Natural killer cell (primary cell): ENCODE data around the gene TRIM66. TPM values are rescaled to one million over a fixed set of nuclear protein-coding genes. Genes with fewer than 3 reads are reported as not detected.

ENCODE experiments used
- ATAC-seq, 3 donors: fragments of 150-1000 bp in 2 of 3; fragments of 200-7000 bp in 1 of 3; cut with Tn5 transposase; 1 replicate in 1 of 3; 2 replicates in 2 of 3; pipeline ENCODE4 v1.10.0; 2021; ENCODE audit warnings: mild to moderate bottlenecking in 2 of 3, moderate library complexity in 2 of 3
- DNase-seq, 2 donors: peaks; one replicate each; pipeline versions ENCODE4 v3.0.0 to v3.0.0-alpha.2; 2013 to 2021; ENCODE audit warnings: mixed read lengths in 1 of 2
- H3K27ac ChIP-seq: one replicate; pipeline ENCODE4 v1.5.1; 2013; ENCODE audit warnings: mild to moderate bottlenecking, low read length
- H3K27me3 ChIP-seq: one replicate; pipeline ENCODE4 v1.6.1; 2013; ENCODE audit warnings: low read length; ENCODE audit not compliant: control insufficient read depth, insufficient read depth
- H3K36me3 ChIP-seq: one replicate; pipeline ENCODE4 v1.6.1; 2013; ENCODE audit warnings: low read length; ENCODE audit not compliant: control insufficient read depth, insufficient read depth
- H3K4me1 ChIP-seq: one replicate; pipeline ENCODE4 v1.6.1; 2013; ENCODE audit warnings: low read length; ENCODE audit not compliant: control insufficient read depth, insufficient read depth
- H3K4me3 ChIP-seq: one replicate; pipeline ENCODE4 v1.5.1; 2013; ENCODE audit warnings: low read length
- H3K9me3 ChIP-seq: one replicate; pipeline ENCODE4 v1.6.1; 2013; ENCODE audit warnings: low read length; ENCODE audit not compliant: control insufficient read depth, insufficient read depth
- H3K27ac Mint-ChIP-seq, 2 donors: one replicate each; pipeline ENCODE4 v1.8.0; 2022; ENCODE audit warnings: mild to moderate bottlenecking in 2 of 2, mixed read lengths in 2 of 2, moderate library complexity in 1 of 2
- H3K27me3 Mint-ChIP-seq, 2 donors: one replicate each; pipeline ENCODE4 v1.8.0; 2022; ENCODE audit warnings: low read depth in 2 of 2, mixed read lengths in 2 of 2
- H3K36me3 Mint-ChIP-seq: one replicate; pipeline ENCODE4 v1.8.0; 2022; ENCODE audit warnings: mixed read lengths
- H3K4me1 Mint-ChIP-seq, 2 donors: one replicate each; pipeline ENCODE4 v1.8.0; 2022; ENCODE audit warnings: mixed read lengths in 2 of 2
- H3K4me3 Mint-ChIP-seq: one replicate; pipeline ENCODE4 v1.8.0; 2022; ENCODE audit warnings: mild to moderate bottlenecking, moderate library complexity, mixed read lengths
- H3K9me3 Mint-ChIP-seq, 2 donors: one replicate each; pipeline ENCODE4 v1.8.0; 2022; ENCODE audit warnings: mixed read lengths in 2 of 2
- CTCF ChIP-seq: fragments of 200-600 bp; IDR thresholded peaks from one replicate; pipeline ENCODE4 v1.8.0; 2022; ENCODE audit warnings: antibody characterized with exemption
- WGBS: methylation state at CpG from one replicate; pipeline ENCODE4 v1.1.7; 2013; ENCODE audit warnings: missing lambda C conversion rate; ENCODE audit not compliant: insufficient coverage; 5-methylcytosine and 5-hydroxymethylcytosine counted together
- intact Hi-C: fragments of 100-400 bp; cut with micrococcal nuclease; formaldehyde crosslinking; loops from one replicate; pipeline ENCODE4 v1.14.2; 2022
- total RNA-seq, 4 donors: library from RNA; stranded (reverse); fragments of 120-200 nt in 1 of 4; gene quantifications; one replicate each; pipeline versions ENCODE4 v1.2.3 to v1.2.4, GENCODE V29; 2013 to 2022

Gene TRIM66
- total RNA-seq, 3 donors from 2014 or later (not counting 1 experiment from before 2014, with no cell fraction given): 13.7 to 24.4 (median 14.3) TPM

- ATAC-seq: no peak
- 97% methylated on average over 4 of the region's 4 CpGs for WGBS
- no peaks in the 10 kb centered on the region for H3K4me1 Mint-ChIP-seq
These were observed 43.9 kb upstream of the TRIM66 start for GRCh38 chr11:8726395-8726794.

GRCh38 chr11:8724682-8725081 lies 42.2 kb upstream of the TRIM66 start:
- Mint-ChIP-seq H3K36me3 (no peaks in the 10 kb centered on the region), H3K27me3 (peaks cover 0 to 2% of the 10 kb centered on the region in 2 donors), H3K4me3 (no peak overlapping the region), H3K4me1 (no peaks in the 10 kb centered on the region), H3K9me3 (no peaks in the 10 kb centered on the region), H3K27ac (no peak overlapping the region)
- no peak overlapping the region for H3K27ac ChIP-seq
- no peaks in the 10 kb centered on the region for H3K9me3 ChIP-seq
- no peaks in the 10 kb centered on the region for H3K4me1 ChIP-seq
- no peak overlapping the region for H3K4me3 ChIP-seq
- no peak for TF ChIP-seq CTCF
- DNase-seq (no peak), ATAC-seq (no peak)
- H3K36me3 ChIP-seq: no peaks in the 10 kb centered on the region
- H3K27me3 ChIP-seq: no peaks in the 10 kb centered on the region
- intact Hi-C loops: no loop called here
- WGBS: 87% methylated on average over 7 of the region's 7 CpGs

More at GRCh38 chr11:8726395-8726794, 43.9 kb upstream of the TRIM66 start:
- no peak overlapping the region for H3K27ac ChIP-seq
- Mint-ChIP-seq H3K9me3 (no peaks in the 10 kb centered on the region), H3K36me3 (no peaks in the 10 kb centered on the region), H3K4me3 (no peak overlapping the region), H3K27ac (no peak overlapping the region), H3K27me3 (peaks cover 0 to 2% of the 10 kb centered on the region in 2 donors)
- DNase-seq: no peak
- intact Hi-C loops: no loop called here
- no peak for TF ChIP-seq CTCF
- no peaks in the 10 kb centered on the region for H3K4me1 ChIP-seq
- H3K27me3 ChIP-seq: no peaks in the 10 kb centered on the region
- no peak overlapping the region for H3K4me3 ChIP-seq
- H3K9me3 ChIP-seq: no peaks in the 10 kb centered on the region
- no peaks in the 10 kb centered on the region for H3K36me3 ChIP-seq

- H3K27me3 Mint-ChIP-seq: peaks cover 0 to 2% of the 10 kb centered on the region in 2 donors
- ATAC-seq: no peak
- intact Hi-C loops: no loop called here
- H3K9me3 Mint-ChIP-seq: no peaks in the 10 kb centered on the region
- H3K4me3 Mint-ChIP-seq: no peak overlapping the region
- no peaks in the 10 kb centered on the region for H3K36me3 Mint-ChIP-seq
- H3K27ac Mint-ChIP-seq: no peak overlapping the region
- no peaks in the 10 kb centered on the region for H3K9me3 ChIP-seq
- H3K27ac ChIP-seq: no peak overlapping the region
- H3K4me1 Mint-ChIP-seq: no peaks in the 10 kb centered on the region
- no peak for DNase-seq
- TF ChIP-seq CTCF: no peak
- no peaks in the 10 kb centered on the region for H3K4me1 ChIP-seq
- no peaks in the 10 kb centered on the region for H3K36me3 ChIP-seq
- no peak overlapping the region for H3K4me3 ChIP-seq
- WGBS: 82% methylated on average over 7 of the region's 7 CpGs
- H3K27me3 ChIP-seq: no peaks in the 10 kb centered on the region
These were observed 41.2 kb upstream of the TRIM66 start for GRCh38 chr11:8723711-8724110.

- Mint-ChIP-seq H3K4me3 (no peak overlapping the region), H3K27ac (no peak overlapping the region), H3K4me1 (peaks cover 0 to 5% of the 10 kb centered on the region in 2 donors), H3K27me3 (no peaks in the 10 kb centered on the region), H3K9me3 (no peaks in the 10 kb centered on the region), H3K36me3 (no peaks in the 10 kb centered on the region)
- H3K27me3 ChIP-seq: no peaks in the 10 kb centered on the region
- H3K36me3 ChIP-seq: no peaks in the 10 kb centered on the region
- intact Hi-C loops: no loop called here
- DNase-seq: no peak
- ATAC-seq: no peak
- no peak for TF ChIP-seq CTCF
- WGBS: 91% methylated on average over 3 of the region's 3 CpGs
- H3K4me3 ChIP-seq: no peak overlapping the region
- no peak overlapping the region for H3K27ac ChIP-seq
- H3K9me3 ChIP-seq: no peaks in the 10 kb centered on the region
- H3K4me1 ChIP-seq: no peaks in the 10 kb centered on the region
These were observed 40.3 kb upstream of the TRIM66 start for GRCh38 chr11:8722809-8723208.
